HepG2 (cell line): ENCODE measurements around the gene HTR4. TPM values are rescaled to one million over a fixed set of nuclear protein-coding genes. Genes with fewer than 3 reads are reported as not detected.

Experiments used
- ATAC-seq: fragments of 200-7000 bp; cut with Tn5 transposase; 3 replicates; pipeline ENCODE4 v1.9.1; 2020; ENCODE audit warnings: mild to moderate bottlenecking, moderate library complexity
- BruUV-seq: library from RNA; stranded (reverse); fragments of 400-500 nt; replicated peaks from 2 replicates; lab custom pipeline; 2021; lab: Mats Ljungman, UMichigan
- CTCF ChIA-PET: fragments of 300-600 bp; formaldehyde crosslinking; extraction: SDS; loops from one replicate; lab custom pipeline; 2021; ENCODE audit warnings: low total read pairs, inconsistent platforms, low intra/inter-chr PET ratio; lab: Yijun Ruan, JAX
- POLR2A ChIA-PET: fragments of 350-600 bp; sonication (Branson Sonifier 250); formaldehyde crosslinking; loops from one replicate; lab custom pipeline; 2020; ENCODE audit warnings: antibody characterized with exemption, inconsistent platforms; lab: Yijun Ruan, JAX
- DNase-seq: peaks from one replicate; pipeline ENCODE4 v3.0.0-alpha.2; 2015; ENCODE audit warnings: low spot score
- FAIRE-seq: peaks from 3 replicates; lab custom pipeline; 2011; peaks lifted over from hg19 to GRCh38; lab: Jason Lieb, UNC
- H2AFZ ChIP-seq: one replicate; pipeline ENCODE4 v1.6.1; 2011; ENCODE audit warnings: low read length, inconsistent platforms
- H3K27ac ChIP-seq: fragments of 300-600 bp; 3 replicates; pipeline ENCODE4 v1.8.0; 2011; ENCODE audit warnings: mixed run types, mild to moderate bottlenecking, mixed read lengths, low read length, inconsistent platforms; ENCODE audit not compliant: insufficient read depth; ENCODE audit errors: extremely low read length
- H3K27me3 ChIP-seq, 2 experiments: fragments of 200-600 bp in 1 of 2; 2 replicates in 1 of 2; 3 replicates in 1 of 2; pipeline versions ENCODE4 v1.6.0 to v1.8.0; 2011; ENCODE audit warnings: low read length in 2 of 2, mild to moderate bottlenecking in 2 of 2, moderate library complexity in 2 of 2, inconsistent platforms in 1 of 2; ENCODE audit not compliant: insufficient read depth in 2 of 2, control insufficient read depth in 1 of 2
- H3K36me3 ChIP-seq, 2 experiments: fragments of 200-600 bp in 1 of 2; replicated peaks in 1 of 2; 2 replicates in 1 of 2; 3 replicates in 1 of 2; pipeline versions ENCODE4 v1.5.1 to v1.8.0; 2011; ENCODE audit warnings: low read length in 2 of 2, inconsistent platforms in 1 of 2; ENCODE audit not compliant: insufficient read depth in 2 of 2, control insufficient read depth in 1 of 2
- H3K4me1 ChIP-seq: 2 replicates; pipeline ENCODE4 v1.5.1; 2012; ENCODE audit warnings: low read length, inconsistent platforms; ENCODE audit not compliant: insufficient read depth
- H3K4me2 ChIP-seq: 2 replicates; pipeline ENCODE4 v1.6.0; 2011; ENCODE audit warnings: low read depth, low read length, inconsistent platforms
- H3K4me3 ChIP-seq, 3 experiments: fragments of 200-600 bp in 1 of 3; sonication (generic), shearing (Covaris generic) in 1 of 3; replicated peaks in 1 of 3; 2 replicates each; pipeline ENCODE4 v1.5.1; 2011 to 2016; ENCODE audit warnings: low read length in 3 of 3, inconsistent platforms in 2 of 3, low read depth in 2 of 3, mild to moderate bottlenecking in 2 of 3, control low read depth in 1 of 3, mixed read lengths in 1 of 3; ENCODE audit not compliant: insufficient read depth in 1 of 3
- H3K79me2 ChIP-seq: one replicate; pipeline ENCODE4 v1.6.1; 2011; ENCODE audit warnings: low read length, inconsistent platforms; ENCODE audit not compliant: insufficient read depth
- H3K9ac ChIP-seq: 2 replicates; pipeline ENCODE4 v1.6.0; 2011; ENCODE audit warnings: mild to moderate bottlenecking, low read depth, low read length, inconsistent platforms; ENCODE audit not compliant: insufficient read depth
- H3K9me3 ChIP-seq: 2 replicates; pipeline ENCODE4 v1.5.1; 2012; ENCODE audit warnings: mild to moderate bottlenecking, low read length
- H4K20me1 ChIP-seq: 2 replicates; pipeline ENCODE4 v1.6.0; 2011; ENCODE audit warnings: inconsistent platforms, mild to moderate bottlenecking, low read length, moderate library complexity; ENCODE audit not compliant: insufficient read depth
- EP300 ChIP-seq, 3 experiments: sonication (generic) in 1 of 3; formaldehyde crosslinking in 1 of 3; IDR thresholded peaks; 2 replicates each; pipeline versions ENCODE4 v1.5.1 to v1.6.1; 2011 to 2020; ENCODE audit warnings: low read depth in 2 of 3, low read length in 2 of 3, borderline replicate concordance in 1 of 3, improper control_type of control experiment in 1 of 3, mild to moderate bottlenecking in 1 of 3, missing genetic modification reagents in 1 of 3, moderate library complexity in 1 of 3
- HNF4G ChIP-seq, 2 experiments: sonication (generic) in 1 of 2; formaldehyde crosslinking in 1 of 2; IDR thresholded peaks; 2 replicates each; pipeline versions ENCODE4 v1.4.0 to v1.6.1; 2011 to 2020; ENCODE audit warnings: borderline replicate concordance in 2 of 2, low read depth in 2 of 2, mild to moderate bottlenecking in 2 of 2, low read length in 1 of 2, missing genetic modification reagents in 1 of 2, moderate library complexity in 1 of 2
- IKZF1 ChIP-seq: fragments of 450-650 bp; IDR thresholded peaks from 2 replicates; pipeline ENCODE4 v1.7.1; 2016
- MLLT10 ChIP-seq: sonication (generic); formaldehyde crosslinking; IDR thresholded peaks from 2 replicates; pipeline ENCODE4 v1.4.0; 2020; ENCODE audit warnings: missing genetic modification reagents
- MYC ChIP-seq: sonication (generic); formaldehyde crosslinking; IDR thresholded peaks from 2 replicates; pipeline ENCODE4 v1.9.0; 2021; ENCODE audit warnings: missing genetic modification reagents, borderline replicate concordance
- RNF219 ChIP-seq: sonication (generic); formaldehyde crosslinking; IDR thresholded peaks from 2 replicates; pipeline ENCODE4 v1.5.0; 2020; ENCODE audit warnings: mild to moderate bottlenecking, missing genetic modification reagents
- ZNF326 ChIP-seq: sonication (generic); formaldehyde crosslinking; IDR thresholded peaks from 2 replicates; pipeline ENCODE4 v1.4.0; 2020; ENCODE audit warnings: missing genetic modification reagents, borderline replicate concordance
- ZNF543 ChIP-seq: sonication (generic); formaldehyde crosslinking; IDR thresholded peaks from 2 replicates; pipeline ENCODE4 v1.4.0; 2020; ENCODE audit warnings: mild to moderate bottlenecking, missing genetic modification reagents
- ZNF572 ChIP-seq: sonication (generic); formaldehyde crosslinking; IDR thresholded peaks from 2 replicates; pipeline ENCODE4 v1.5.1; 2020; ENCODE audit warnings: mild to moderate bottlenecking, missing genetic modification reagents
- WGBS: methylation state at CpG from one replicate; pipeline ENCODE4 v1.1.6; 2017; ENCODE audit warnings: low lambda C conversion rate; 5-methylcytosine and 5-hydroxymethylcytosine counted together
- in situ Hi-C: cut with HindIII; loops from 2 replicates; pipeline ENCODE4 v1.10.0; 2017; ENCODE audit warnings: low pct_unique_long_range_greater_than_20kb; ENCODE audit not compliant: extremely low pct_ligation_motif_present
- intact Hi-C: fragments of 100-400 bp; cut with micrococcal nuclease; formaldehyde crosslinking; loops from one replicate; pipeline ENCODE4 v1.10.0; 2022; ENCODE audit not compliant: unreplicated experiment
- polyA plus RNA-seq, 8 experiments: library from polyadenylated mRNA; depleted of rRNA in 3 of 8; stranded (reverse) in 7 of 8; unstranded in 1 of 8; fragments of >200 nt; fragmentation: Illumina TruSeq in 4 of 8; extraction: Trizol in 4 of 8; gene quantifications; 2 replicates each; pipeline versions ENCODE4 v1.2.1 to v1.2.3, GENCODE V29; 2011 to 2016; ENCODE audit warnings: low read depth in 4 of 8, missing spikeins in 1 of 8, mixed read lengths in 1 of 8; ENCODE audit not compliant: insufficient read depth in 1 of 8
- total RNA-seq, 5 experiments: library from RNA; depleted of rRNA; stranded (reverse); fragments of >200 nt; fragmentation: Illumina TruSeq; extraction: Trizol; gene quantifications; 2 replicates each; pipeline ENCODE4 v1.2.3, GENCODE V29; 2016; ENCODE audit warnings: low read depth in 1 of 5

HTR4 gene
- total and polyA plus RNA-seq, 2 of the 13 experiments (the other 11 are each of a cell fraction or from before 2014, with no cell fraction given): not detected

DNA sequence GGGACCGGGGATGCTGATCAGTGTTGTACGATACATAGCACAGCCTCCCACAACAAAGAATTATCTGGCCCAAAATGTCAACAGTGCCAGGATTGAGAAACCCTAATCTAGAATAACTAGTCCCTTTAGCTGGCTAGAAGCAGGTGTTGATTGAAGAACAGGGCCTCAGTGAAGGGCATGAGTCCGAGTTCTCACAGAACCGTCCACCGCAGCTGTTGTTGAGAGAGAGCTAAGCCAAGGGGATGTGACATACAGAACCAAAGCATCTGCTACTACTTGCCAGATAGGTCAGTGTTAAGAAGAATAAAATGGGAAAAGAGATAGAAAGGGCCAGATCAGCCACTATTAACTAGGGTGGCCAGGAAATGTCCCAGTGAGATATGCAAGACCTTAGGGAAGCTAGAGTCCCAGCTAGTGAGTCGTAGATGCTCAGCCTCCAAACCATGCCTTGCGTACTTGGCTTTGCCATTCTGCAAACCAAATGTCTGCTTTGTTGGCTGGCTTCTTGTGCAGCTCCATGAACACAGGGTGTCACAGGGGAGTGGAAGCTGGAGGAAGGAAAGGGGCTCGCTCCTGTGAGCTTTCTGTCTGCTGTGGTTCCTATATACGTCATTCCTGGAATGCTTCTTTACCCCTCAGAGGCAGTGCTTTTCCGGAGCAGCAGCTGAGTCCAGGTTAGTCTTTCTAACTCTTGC is 201.7 kb downstream of the HTR4 start:
- Histone ChIP-seq H3K9me3 (no peaks in the 10 kb centered on the region), H4K20me1 (no peaks in the 10 kb centered on the region), H3K36me3 (no peaks in the 10 kb centered on the region), H2AFZ (no peak overlapping the region), H3K27ac (no peak overlapping the region), H3K4me3 (no peak overlapping the region), H3K79me2 (no peaks in the 10 kb centered on the region), H3K4me1 (no peaks in the 10 kb centered on the region), H3K9ac (no peak overlapping the region), H3K27me3 (no peaks in the 10 kb centered on the region), H3K4me2 (no peak overlapping the region)
- CTCF ChIA-PET: no interaction called here
- FAIRE-seq (no peak), DNase-seq (no peak), ATAC-seq (no peak)
- in situ Hi-C loops (no loop called here), intact Hi-C loops (no loop called here)
- POLR2A ChIA-PET: no interaction called here
- WGBS: 52% methylated on average over 9 of the region's 10 CpGs
- TF ChIP-seq HNF4G (IDR thresholded peaks at IDR 0.05; ENCODE audit: borderline replicate concordance, low read depth, low read length) (no peak), HNF4G (CRISPR knock-in tag; IDR thresholded peaks at IDR 0.05; ENCODE audit: borderline replicate concordance, low read depth) (no peak), ZNF572 (CRISPR knock-in tag) (no peak), MLLT10 (CRISPR knock-in tag) (no peak), MYC (no peak), ZNF326 (no peak), IKZF1 (no peak), ZNF543 (no peak), EP300 (IDR thresholded peaks at IDR 0.05; ENCODE audit: low read depth in 2 of 2, low read length in 2 of 2) (no peak), EP300 (CRISPR knock-in tag; IDR thresholded peaks at IDR 0.05; ENCODE audit: borderline replicate concordance) (no peak), RNF219 (CRISPR knock-in tag) (no peak)
- BruUV-seq: no TSS peak
